ENCODE measurements around the gene NUP85. TPM values are rescaled to one million over a fixed set of nuclear protein-coding genes. Genes with fewer than 3 reads are reported as not detected.

NUP85 gene
- total and polyA plus RNA-seq, 2 donors (not counting 3 experiments of a cell fraction or from before 2014, with no cell fraction given), result 105 to 120 TPM

DNA sequence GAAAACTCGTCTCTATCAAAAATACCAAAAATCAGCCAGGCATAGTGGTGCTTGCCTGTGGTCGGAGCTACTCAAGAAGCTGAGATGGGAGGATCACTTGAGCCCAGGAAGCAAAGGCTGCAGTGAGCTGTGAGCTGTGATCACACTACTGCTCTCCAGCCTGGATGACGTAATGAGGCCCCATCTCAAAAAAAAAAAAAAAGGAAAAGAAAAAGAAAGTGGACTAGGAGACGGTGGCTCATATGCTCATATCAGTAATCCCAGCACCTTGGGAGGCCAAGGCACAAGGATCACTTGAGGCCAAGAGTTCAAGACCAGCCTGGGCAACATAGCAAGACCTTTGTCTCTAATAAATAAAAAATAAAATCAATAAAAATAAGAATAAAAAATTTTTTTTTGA is 13.9 kb upstream of the NUP85 start:
- CTCF ChIA-PET, result interaction anchor here (1.5 to 2.3 kb wide), 3 partner anchors 10 to 20 kb away, joined by 3 to 16 read pairs (median 7); no protein-coding TSS in a partner anchor
- POLR2A ChIA-PET, result no interaction called here
- no TSS peak for BruUV-seq (replicated peaks)
- Histone ChIP-seq H3K36me3 (ENCODE audit: control insufficient read depth in 2 of 2, extremely low read depth in 1 of 2, insufficient read depth in 2 of 2, low read length in 2 of 2) (no peaks in the 10 kb centered on the region), H3K27me3 (ENCODE audit: control insufficient read depth in 2 of 2, insufficient read depth in 2 of 2, low read length in 2 of 2) (no peaks in the 10 kb centered on the region), H3K27ac (ENCODE audit: insufficient read depth, low read depth, low read length) (no peak overlapping the region), H2AFZ (ENCODE audit: low read depth, low read length) (no peak overlapping the region), H3K4me2 (ENCODE audit: insufficient read depth, low read length) (no peak overlapping the region), H3K9ac (replicated peaks; ENCODE audit: extremely low read depth, insufficient read depth, low read length) (no peak overlapping the region), H3K79me2 (ENCODE audit: control insufficient read depth, insufficient read depth, low read length) (no peaks in the 10 kb centered on the region), H3K4me1 (ENCODE audit: control insufficient read depth, extremely low read depth, insufficient read depth, low read length) (no peaks in the 10 kb centered on the region), H3K4me3 (replicated peaks in 1 of 3; ENCODE audit: insufficient read depth in 1 of 3, low read depth in 1 of 3, low read length in 3 of 3) (no peak overlapping the region), H3K9me1 (replicated peaks; ENCODE audit: control insufficient read depth, extremely low read depth, insufficient read depth, low read length) (no peaks in the 10 kb centered on the region), H4K20me1 (replicated peaks; ENCODE audit: control insufficient read depth, extremely low read depth, insufficient read depth, low read length) (no peaks in the 10 kb centered on the region), H3K9me3 (replicated peaks; ENCODE audit: control insufficient read depth, insufficient read depth, low read length) (no peaks in the 10 kb centered on the region)
- no peak for FAIRE-seq
- TF ChIP-seq EZH2 (IDR thresholded peaks at IDR 0.05; ENCODE audit: borderline replicate concordance, low read depth, low read length, severe bottlenecking) (no peak), GATA2 (IDR thresholded peaks at IDR 0.05; ENCODE audit: insufficient read depth, insufficient read length, low read depth, low read length) (no peak)
- no peak for DNase-seq (ENCODE audit: low read depth, low spot score)
- intact Hi-C loops (cut with micrococcal nuclease) (no loop called here), dilution Hi-C loops (cut with MboI; ENCODE audit: extremely low pct_ligation_motif_present, low sequenced_read_pairs) (no loop called here)

DNA sequence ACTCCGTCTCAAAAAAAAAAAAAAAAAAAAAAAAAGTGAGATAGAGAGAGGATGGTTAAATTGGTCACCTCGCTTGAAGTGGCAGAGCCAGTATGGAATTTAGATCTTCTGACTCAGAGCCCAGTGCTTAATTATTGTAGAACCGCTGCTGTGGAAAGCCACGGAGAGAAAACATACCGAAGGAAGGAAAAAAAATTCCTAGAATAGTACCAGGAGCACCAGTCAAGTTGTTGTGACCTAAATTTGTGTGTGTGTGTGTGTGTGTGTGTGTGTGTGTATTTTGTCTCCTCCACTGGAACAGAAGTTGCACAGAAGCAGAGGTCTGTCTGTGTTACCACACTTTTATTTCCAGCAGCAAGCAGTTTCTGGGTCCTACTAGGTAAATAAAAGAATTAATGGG is 10.6 kb upstream of the NUP85 start:
- no peak overlapping the region for H3K4me3 ChIP-seq (replicated peaks in 1 of 3; ENCODE audit: insufficient read depth in 1 of 3, low read depth in 1 of 3, low read length in 3 of 3)
- H3K79me2 ChIP-seq (ENCODE audit: control insufficient read depth, insufficient read depth, low read length), result no peaks in the 10 kb centered on the region
- dilution Hi-C loops (cut with MboI; ENCODE audit: extremely low pct_ligation_motif_present, low sequenced_read_pairs) (no loop called here), intact Hi-C loops (cut with micrococcal nuclease) (no loop called here)
- H3K27me3 ChIP-seq (ENCODE audit: control insufficient read depth in 2 of 2, insufficient read depth in 2 of 2, low read length in 2 of 2), result no peaks in the 10 kb centered on the region
- H3K9me3 ChIP-seq (replicated peaks; ENCODE audit: control insufficient read depth, insufficient read depth, low read length), result no peaks in the 10 kb centered on the region
- no peaks in the 10 kb centered on the region for H3K36me3 ChIP-seq (ENCODE audit: control insufficient read depth in 2 of 2, extremely low read depth in 1 of 2, insufficient read depth in 2 of 2, low read length in 2 of 2)
- no peaks in the 10 kb centered on the region for H4K20me1 ChIP-seq (replicated peaks; ENCODE audit: control insufficient read depth, extremely low read depth, insufficient read depth, low read length)
- H3K27ac ChIP-seq (ENCODE audit: insufficient read depth, low read depth, low read length), result no peak overlapping the region
- BruUV-seq (replicated peaks), result no TSS peak
- no peak for FAIRE-seq
- no peak overlapping the region for H3K4me2 ChIP-seq (ENCODE audit: insufficient read depth, low read length)
- ChIA-PET POLR2A (no interaction called here), CTCF (no interaction called here)
- TF ChIP-seq, protein P1, sequence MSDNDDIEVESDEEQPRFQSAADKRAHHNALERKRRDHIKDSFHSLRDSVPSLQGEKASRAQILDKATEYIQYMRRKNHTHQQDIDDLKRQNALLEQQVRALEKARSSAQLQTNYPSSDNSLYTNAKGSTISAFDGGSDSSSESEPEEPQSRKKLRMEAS (IDR thresholded peaks at IDR 0.05; ENCODE audit: insufficient read depth, insufficient read length), result no peak
- TF ChIP-seq POLR2AphosphoS5 (IDR thresholded peaks at IDR 0.05; ENCODE audit: insufficient read depth, low read depth, low read length), result no peak
- TF ChIP-seq, protein P2, sequence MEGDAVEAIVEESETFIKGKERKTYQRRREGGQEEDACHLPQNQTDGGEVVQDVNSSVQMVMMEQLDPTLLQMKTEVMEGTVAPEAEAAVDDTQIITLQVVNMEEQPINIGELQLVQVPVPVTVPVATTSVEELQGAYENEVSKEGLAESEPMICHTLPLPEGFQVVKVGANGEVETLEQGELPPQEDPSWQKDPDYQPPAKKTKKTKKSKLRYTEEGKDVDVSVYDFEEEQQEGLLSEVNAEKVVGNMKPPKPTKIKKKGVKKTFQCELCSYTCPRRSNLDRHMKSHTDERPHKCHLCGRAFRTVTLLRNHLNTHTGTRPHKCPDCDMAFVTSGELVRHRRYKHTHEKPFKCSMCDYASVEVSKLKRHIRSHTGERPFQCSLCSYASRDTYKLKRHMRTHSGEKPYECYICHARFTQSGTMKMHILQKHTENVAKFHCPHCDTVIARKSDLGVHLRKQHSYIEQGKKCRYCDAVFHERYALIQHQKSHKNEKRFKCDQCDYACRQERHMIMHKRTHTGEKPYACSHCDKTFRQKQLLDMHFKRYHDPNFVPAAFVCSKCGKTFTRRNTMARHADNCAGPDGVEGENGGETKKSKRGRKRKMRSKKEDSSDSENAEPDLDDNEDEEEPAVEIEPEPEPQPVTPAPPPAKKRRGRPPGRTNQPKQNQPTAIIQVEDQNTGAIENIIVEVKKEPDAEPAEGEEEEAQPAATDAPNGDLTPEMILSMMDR (IDR thresholded peaks at IDR 0.05; ENCODE audit: extremely low read depth in 1 of 2, insufficient read depth in 1 of 2, low read depth in 1 of 2, low read length in 2 of 2), result no peak
- no peak for TF ChIP-seq JUN (IDR thresholded peaks at IDR 0.05; ENCODE audit: borderline replicate concordance, insufficient read depth, insufficient read length, low read depth)
- TF ChIP-seq GATA2 (IDR thresholded peaks at IDR 0.05; ENCODE audit: insufficient read depth, insufficient read length, low read depth, low read length), result no peak
- TF ChIP-seq FOS (IDR thresholded peaks at IDR 0.05; ENCODE audit: borderline replicate concordance, insufficient read depth, low read length), result no peak
- no peak for TF ChIP-seq POLR2A (IDR thresholded peaks at IDR 0.05; ENCODE audit: low read depth, low read length)
- H3K9me1 ChIP-seq (replicated peaks; ENCODE audit: control insufficient read depth, extremely low read depth, insufficient read depth, low read length), result no peaks in the 10 kb centered on the region
- DNase-seq (ENCODE audit: low read depth, low spot score), result no peak
- H3K9ac ChIP-seq (replicated peaks; ENCODE audit: extremely low read depth, insufficient read depth, low read length), result no peak overlapping the region
- no peaks in the 10 kb centered on the region for H3K4me1 ChIP-seq (ENCODE audit: control insufficient read depth, extremely low read depth, insufficient read depth, low read length)
- H2AFZ ChIP-seq (ENCODE audit: low read depth, low read length), result no peak overlapping the region
